AG10803 (cell line): ENCODE measurements around the gene LY6G6F.
A peak's percentile ranks its signal among the peaks of the same experiment; 100 is the strongest.

ENCODE experiments used
- DNase-seq: peaks from one replicate; pipeline ENCODE4 v3.0.0; 2010; ENCODE audit warnings: low read depth
- H3K4me3 ChIP-seq: 2 replicates; pipeline ENCODE4 v1.5.1; 2011; ENCODE audit warnings: mild to moderate bottlenecking, low read length, control low read depth
- TF ChIP-seq, protein P1 (sequence below): conservative IDR thresholded peaks from 2 replicates; pipeline ENCODE4 v1.5.1; 2011; ENCODE audit warnings: mild to moderate bottlenecking, low read length, control low read depth, inconsistent platforms

LY6G6F gene, protein sequence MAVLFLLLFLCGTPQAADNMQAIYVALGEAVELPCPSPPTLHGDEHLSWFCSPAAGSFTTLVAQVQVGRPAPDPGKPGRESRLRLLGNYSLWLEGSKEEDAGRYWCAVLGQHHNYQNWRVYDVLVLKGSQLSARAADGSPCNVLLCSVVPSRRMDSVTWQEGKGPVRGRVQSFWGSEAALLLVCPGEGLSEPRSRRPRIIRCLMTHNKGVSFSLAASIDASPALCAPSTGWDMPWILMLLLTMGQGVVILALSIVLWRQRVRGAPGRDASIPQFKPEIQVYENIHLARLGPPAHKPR

DNA sequence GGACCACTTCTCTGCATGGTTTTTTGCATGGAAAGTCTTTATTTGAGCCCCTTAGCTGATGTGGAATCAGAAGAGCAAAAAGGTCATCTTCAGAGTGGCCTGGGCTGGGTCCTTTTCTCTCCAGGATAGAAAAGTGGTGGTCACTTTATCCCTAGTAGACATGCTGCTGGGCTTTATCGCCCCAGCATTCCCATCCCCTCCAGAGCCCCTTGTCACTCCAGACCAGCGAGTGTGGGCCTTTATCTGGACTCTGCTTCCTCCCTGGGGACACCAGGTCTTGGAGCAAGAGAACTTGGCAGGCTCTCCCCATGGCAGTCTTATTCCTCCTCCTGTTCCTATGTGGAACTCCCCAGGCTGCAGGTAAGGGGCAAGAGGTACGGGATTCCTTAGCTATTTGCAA, at the start of gene LY6G6F:
Gene LY6G6F (plus strand): TSS at position 268 of the 400 bp plus-strand sequence. CDS start 41 bp downstream, at position 309.
- no peak within 1 kb of the TSS for H3K4me3 ChIP-seq
- TF ChIP-seq, protein P1, sequence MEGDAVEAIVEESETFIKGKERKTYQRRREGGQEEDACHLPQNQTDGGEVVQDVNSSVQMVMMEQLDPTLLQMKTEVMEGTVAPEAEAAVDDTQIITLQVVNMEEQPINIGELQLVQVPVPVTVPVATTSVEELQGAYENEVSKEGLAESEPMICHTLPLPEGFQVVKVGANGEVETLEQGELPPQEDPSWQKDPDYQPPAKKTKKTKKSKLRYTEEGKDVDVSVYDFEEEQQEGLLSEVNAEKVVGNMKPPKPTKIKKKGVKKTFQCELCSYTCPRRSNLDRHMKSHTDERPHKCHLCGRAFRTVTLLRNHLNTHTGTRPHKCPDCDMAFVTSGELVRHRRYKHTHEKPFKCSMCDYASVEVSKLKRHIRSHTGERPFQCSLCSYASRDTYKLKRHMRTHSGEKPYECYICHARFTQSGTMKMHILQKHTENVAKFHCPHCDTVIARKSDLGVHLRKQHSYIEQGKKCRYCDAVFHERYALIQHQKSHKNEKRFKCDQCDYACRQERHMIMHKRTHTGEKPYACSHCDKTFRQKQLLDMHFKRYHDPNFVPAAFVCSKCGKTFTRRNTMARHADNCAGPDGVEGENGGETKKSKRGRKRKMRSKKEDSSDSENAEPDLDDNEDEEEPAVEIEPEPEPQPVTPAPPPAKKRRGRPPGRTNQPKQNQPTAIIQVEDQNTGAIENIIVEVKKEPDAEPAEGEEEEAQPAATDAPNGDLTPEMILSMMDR = no peak
- no peak for DNase-seq

DNA sequence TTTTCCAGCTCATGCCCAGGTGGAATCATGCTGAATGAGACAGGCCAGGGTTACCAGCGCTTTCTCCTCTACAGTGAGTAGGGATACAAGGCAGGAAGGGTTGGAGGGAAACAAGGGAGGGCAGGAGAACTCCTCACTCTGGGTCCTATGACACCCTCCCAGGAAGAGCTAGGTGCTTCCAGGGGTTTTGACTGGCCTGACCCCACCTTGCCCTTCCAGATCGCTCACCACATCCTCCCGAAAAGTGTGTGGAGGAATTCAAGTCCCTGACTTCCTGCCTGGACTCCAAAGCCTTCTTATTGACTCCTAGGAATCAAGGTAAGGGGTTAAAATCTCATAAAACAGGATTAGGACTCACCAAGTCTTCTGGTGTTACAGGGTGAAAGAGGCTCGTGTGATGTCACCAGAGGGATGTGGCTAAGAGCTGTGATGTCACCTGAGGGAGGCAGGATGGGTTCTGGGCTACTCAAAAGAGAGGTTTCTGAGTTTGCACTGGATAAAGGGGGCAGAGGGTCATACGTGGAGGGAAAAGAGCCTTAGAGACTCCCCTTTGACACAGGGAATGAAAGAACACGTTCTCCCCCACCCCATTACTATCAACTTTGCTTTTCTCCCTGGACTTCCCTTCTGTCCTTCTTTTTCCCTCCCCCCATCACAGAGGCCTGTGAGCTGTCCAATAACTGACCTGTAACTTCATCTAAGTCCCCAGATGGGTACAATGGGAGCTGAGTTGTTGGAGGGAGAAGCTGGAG, 49.1 kb upstream of the LY6G6F start:
- no peak overlapping the region for H3K4me3 ChIP-seq
- DNase-seq = no peak

DNA sequence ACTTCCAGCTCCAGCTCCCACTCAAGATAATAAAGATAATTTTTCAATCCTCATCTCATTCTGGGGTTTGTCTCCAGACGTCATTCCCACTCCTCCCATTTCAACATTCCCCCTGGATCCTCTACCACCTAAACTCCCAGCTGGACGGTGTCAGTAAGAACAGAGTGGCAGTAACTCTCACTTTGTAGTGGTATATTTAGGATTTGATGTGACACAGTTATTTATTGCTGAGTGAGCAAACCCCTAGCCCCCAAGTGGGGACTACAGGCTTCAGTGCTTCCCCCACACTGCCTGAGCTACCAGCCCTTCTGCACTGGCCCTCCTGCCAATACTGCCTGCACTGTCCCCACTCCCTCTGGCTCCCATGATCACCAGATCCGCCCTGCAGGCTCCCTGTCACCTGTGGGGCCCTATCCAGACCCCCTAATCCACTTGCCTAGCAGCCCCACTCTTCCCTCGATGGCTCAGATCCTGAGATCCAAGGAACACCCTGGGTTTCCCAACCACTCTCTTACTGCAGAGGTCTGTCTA, 48.4 kb upstream of the LY6G6F start:
- H3K4me3 ChIP-seq = no peak overlapping the region
- TF ChIP-seq, protein P1 = no peak
- no peak for DNase-seq

More for the DNA sequence above, 49.1 kb upstream of the LY6G6F start:
- TF ChIP-seq, protein P1 = no peak

DNA sequence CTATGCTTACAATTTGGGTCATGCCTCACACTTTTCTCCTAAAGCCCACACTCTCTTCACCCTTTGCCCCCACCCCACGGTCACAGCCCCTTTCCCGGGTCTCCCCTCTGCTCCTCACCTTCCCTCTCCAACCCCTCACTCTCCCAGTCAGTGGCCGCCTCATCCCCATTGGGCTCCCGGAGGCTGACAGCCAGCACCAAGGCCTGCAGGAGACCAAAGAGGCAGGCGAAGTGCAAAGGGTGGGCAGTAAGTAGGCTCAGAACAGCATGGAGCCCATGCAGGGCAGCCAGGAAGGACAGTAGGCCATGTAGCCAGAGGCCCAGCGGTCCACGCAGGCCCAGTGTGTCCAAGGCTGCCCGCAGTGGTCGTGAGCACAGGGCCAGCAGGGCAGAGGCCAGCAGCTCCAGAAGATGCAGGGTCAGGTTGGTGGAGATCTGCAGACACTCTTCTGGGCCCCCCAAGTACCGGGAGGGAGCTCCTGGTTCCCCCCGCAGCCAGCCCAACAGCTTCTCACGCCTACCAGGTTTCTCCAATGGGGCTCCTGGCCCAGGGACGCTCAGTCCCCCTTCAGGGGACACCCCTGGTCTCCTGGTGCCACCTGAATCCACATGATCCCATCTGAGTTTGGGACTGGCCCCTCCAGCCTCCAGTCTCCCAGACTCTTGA, 47.5 kb upstream of the LY6G6F start:
- peak overlapping the region; percentile 92 for H3K4me3 ChIP-seq
- TF ChIP-seq, protein P1 = no peak
- no peak for DNase-seq

DNA sequence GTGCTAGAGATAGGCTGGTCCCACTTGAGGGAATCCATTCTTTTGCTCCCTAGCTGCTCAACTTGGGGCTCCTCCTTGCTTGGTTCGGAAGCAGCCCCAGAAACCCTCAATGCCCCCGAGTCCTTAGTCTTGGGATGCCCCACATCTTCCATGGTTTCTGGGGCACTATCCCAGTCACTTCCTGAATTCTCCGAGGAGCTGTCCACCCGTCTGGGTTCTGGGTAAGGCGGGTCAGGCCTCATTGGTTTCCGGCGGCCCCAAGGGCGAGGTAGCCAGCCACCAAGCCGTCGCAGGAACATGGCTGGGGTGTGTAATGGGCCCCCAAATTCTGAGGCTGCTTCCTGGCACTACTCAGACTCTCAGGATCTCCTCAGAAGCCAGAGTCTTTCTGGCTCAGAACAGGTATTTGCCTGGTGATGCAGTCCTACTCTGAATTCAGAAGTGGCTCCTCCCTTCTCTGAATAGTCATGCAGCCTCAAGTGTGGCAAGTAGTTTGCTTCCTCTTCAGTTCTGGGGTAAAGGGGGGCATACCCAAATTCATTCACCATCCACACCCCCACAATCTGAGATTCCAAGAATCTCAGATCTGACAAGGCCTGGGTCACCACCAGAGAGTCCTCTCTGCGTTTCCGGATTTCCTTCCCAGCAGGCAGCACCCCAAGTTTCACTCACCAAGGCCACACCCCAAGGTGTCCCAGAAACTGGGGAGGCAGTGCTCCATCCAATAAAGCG, 46.9 kb upstream of the LY6G6F start:
- DNase-seq = peak; percentile 25
- TF ChIP-seq, protein P1 = no peak
- H3K4me3 ChIP-seq = peak overlapping the region; percentile 92

DNA sequence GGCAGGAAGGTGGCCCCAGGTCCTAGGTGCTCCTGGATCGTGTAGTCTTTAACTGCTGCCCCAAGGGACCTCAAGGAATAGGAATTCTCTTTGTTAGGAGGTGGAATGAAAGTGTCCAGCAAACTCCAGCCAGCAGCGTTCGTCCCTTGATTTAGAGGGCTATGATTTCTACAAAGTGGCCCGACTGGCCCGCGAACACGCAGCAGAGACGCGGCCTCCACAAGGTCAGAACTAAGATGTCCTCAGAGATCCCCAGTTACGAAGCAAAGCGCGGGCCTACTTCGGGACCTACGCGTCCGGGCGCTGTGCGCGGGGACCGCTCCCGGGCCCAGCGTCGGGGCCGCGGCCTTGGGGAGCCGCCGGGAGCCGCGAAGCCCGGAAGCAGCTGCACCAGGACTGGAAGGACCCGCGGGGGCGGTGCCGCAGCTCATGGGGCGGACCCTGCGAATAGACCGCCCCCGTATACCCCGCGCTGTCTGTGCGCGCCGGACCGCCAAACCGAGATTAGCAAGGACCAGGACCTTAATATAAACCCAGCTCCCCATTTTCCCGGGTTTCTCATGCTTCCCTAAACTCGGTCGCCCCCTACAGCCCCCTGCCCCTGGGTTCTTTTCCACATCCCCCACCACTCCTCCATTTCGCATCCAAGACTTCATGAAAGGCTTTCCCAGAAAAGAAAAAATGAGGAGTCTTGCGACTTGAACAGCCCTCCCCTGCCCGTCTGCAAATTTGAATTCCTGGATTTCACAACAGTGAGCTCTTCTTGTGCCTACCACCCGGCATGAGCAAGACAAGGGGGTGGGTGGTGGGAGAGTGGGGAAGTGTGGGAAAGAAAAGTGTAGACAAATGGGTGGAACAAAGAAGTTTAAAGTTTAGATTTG, 46.0 kb upstream of the LY6G6F start, which contains the start of gene C6orf47:
Gene C6orf47 (minus strand): TSS at position 398 of the 881 bp plus-strand sequence. CDS start 831 bp downstream, outside the sequence.
- peak; percentile 75 for DNase-seq
- TF ChIP-seq, protein P1 = no peak
- peak within 1 kb of the TSS; percentile 92 for H3K4me3 ChIP-seq
